H9 (cell line): ENCODE results near the gene ADGRG1. TPM values are rescaled to one million over a fixed set of nuclear protein-coding genes. Genes with fewer than 3 reads are reported as not detected.

Experiments
- DNase-seq: peaks from one replicate; pipeline ENCODE4 v3.0.0-alpha.2; 2017
- H2AFZ ChIP-seq: one replicate; pipeline ENCODE4 v1.6.1; 2013; ENCODE audit warnings: mild to moderate bottlenecking, low read length, control low read depth, moderate library complexity
- H2AK5ac ChIP-seq: 2 replicates; pipeline ENCODE4 v1.6.1; 2013; ENCODE audit warnings: low read length, control low read depth, mixed read lengths; ENCODE audit not compliant: insufficient read length
- H2BK120ac ChIP-seq: one replicate; pipeline ENCODE4 v1.6.1; 2013; ENCODE audit warnings: low read depth, mild to moderate bottlenecking, low read length, control low read depth, inconsistent platforms; ENCODE audit not compliant: poor library complexity, severe bottlenecking
- H2BK12ac ChIP-seq: 2 replicates; pipeline ENCODE4 v1.6.1; 2013; ENCODE audit warnings: low read length, control low read depth, mixed read lengths, low read depth; ENCODE audit not compliant: insufficient read length
- H2BK15ac ChIP-seq: 2 replicates; pipeline ENCODE4 v1.6.1; 2013; ENCODE audit warnings: low read depth, low read length, control low read depth
- H2BK20ac ChIP-seq: one replicate; pipeline ENCODE4 v1.6.1; 2013; ENCODE audit warnings: low read depth, mild to moderate bottlenecking, low read length, control low read depth, inconsistent platforms; ENCODE audit not compliant: poor library complexity, severe bottlenecking
- H2BK5ac ChIP-seq: 2 replicates; pipeline ENCODE4 v1.6.1; 2013; ENCODE audit warnings: low read length, control low read depth, mixed read lengths; ENCODE audit not compliant: insufficient read length
- H3K14ac ChIP-seq: 2 replicates; pipeline ENCODE4 v1.6.1; 2013; ENCODE audit warnings: low read length, control low read depth; ENCODE audit not compliant: insufficient read depth
- H3K18ac ChIP-seq: 2 replicates; pipeline ENCODE4 v1.6.1; 2013; ENCODE audit warnings: low read depth, mild to moderate bottlenecking, mixed read lengths, low read length, control low read depth; ENCODE audit not compliant: insufficient read length
- H3K23ac ChIP-seq: 2 replicates; pipeline ENCODE4 v1.6.1; 2013; ENCODE audit warnings: low read length, control low read depth, mixed read lengths, low read depth; ENCODE audit not compliant: insufficient read length
- H3K23me2 ChIP-seq: 2 replicates; pipeline ENCODE4 v1.6.1; 2013; ENCODE audit warnings: low read depth, mild to moderate bottlenecking, mixed read lengths, low read length, control low read depth; ENCODE audit not compliant: insufficient read length, poor library complexity, severe bottlenecking
- H3K27ac ChIP-seq: 2 replicates; pipeline ENCODE4 v1.5.1; 2013; ENCODE audit warnings: low read length, control low read depth, mixed read lengths, low read depth; ENCODE audit not compliant: insufficient read length
- H3K27me3 ChIP-seq: 2 replicates; pipeline ENCODE4 v1.6.1; 2013; ENCODE audit warnings: low read length, control low read depth, inconsistent platforms; ENCODE audit not compliant: insufficient read depth
- H3K4ac ChIP-seq: 2 replicates; pipeline ENCODE4 v1.6.1; 2013; ENCODE audit warnings: low read depth, mild to moderate bottlenecking, control low read depth, inconsistent platforms, low read length, moderate library complexity
- H3K4me1 ChIP-seq: 2 replicates; pipeline ENCODE4 v1.6.1; 2013; ENCODE audit warnings: low read length, control low read depth, inconsistent platforms; ENCODE audit not compliant: insufficient read depth
- H3K4me2 ChIP-seq: 2 replicates; pipeline ENCODE4 v1.6.1; 2013; ENCODE audit warnings: low read length, control low read depth, mixed read lengths; ENCODE audit not compliant: insufficient read length, insufficient read depth
- H3K56ac ChIP-seq: 2 replicates; pipeline ENCODE4 v1.6.1; 2013; ENCODE audit warnings: low read depth, mild to moderate bottlenecking, mixed read lengths, low read length, control low read depth; ENCODE audit not compliant: insufficient read length
- H3K79me1 ChIP-seq: 2 replicates; pipeline ENCODE4 v1.6.1; 2013; ENCODE audit warnings: low read depth, mild to moderate bottlenecking, moderate library complexity, low read length, control low read depth, inconsistent platforms; ENCODE audit not compliant: insufficient read depth, poor library complexity, severe bottlenecking
- H3K79me2 ChIP-seq: 2 replicates; pipeline ENCODE4 v1.6.1; 2013; ENCODE audit warnings: low read length, control low read depth, inconsistent platforms; ENCODE audit not compliant: insufficient read depth
- H3K9ac ChIP-seq: 2 replicates; pipeline ENCODE4 v1.6.1; 2013; ENCODE audit warnings: low read length, control low read depth, mixed read lengths; ENCODE audit not compliant: insufficient read length; ENCODE audit errors: extremely low read depth
- H3K9me3 ChIP-seq: one replicate; pipeline ENCODE4 v1.6.1; 2013; ENCODE audit warnings: low read depth, low read length, inconsistent platforms; ENCODE audit not compliant: control insufficient read depth
- H3T11ph ChIP-seq: one replicate; pipeline ENCODE4 v1.6.1; 2013; ENCODE audit warnings: mild to moderate bottlenecking, low read length, control low read depth, inconsistent platforms
- H4K20me1 ChIP-seq: one replicate; pipeline ENCODE4 v1.6.1; 2013; ENCODE audit not compliant: control insufficient read depth, insufficient read length, insufficient read depth
- H4K5ac ChIP-seq: 2 replicates; pipeline ENCODE4 v1.6.1; 2013; ENCODE audit warnings: low read depth, mild to moderate bottlenecking, mixed read lengths, low read length, control low read depth; ENCODE audit not compliant: insufficient read length
- H4K8ac ChIP-seq: replicated peaks from 2 replicates; pipeline ENCODE4 v1.6.1; 2013; ENCODE audit warnings: low read length, control low read depth, mixed read lengths, low read depth; ENCODE audit not compliant: insufficient read length
- H4K91ac ChIP-seq: 2 replicates; pipeline ENCODE4 v1.6.1; 2013; ENCODE audit warnings: low read depth, mild to moderate bottlenecking, moderate library complexity, mixed read lengths, low read length, control low read depth; ENCODE audit not compliant: insufficient read length
- H3K27ac Mint-ChIP-seq, 3 experiments: 2 replicates in 2 of 3; 3 replicates in 1 of 3; pipeline ENCODE4 v1.8.0; 2020 to 2021; ENCODE audit warnings: mixed read lengths in 3 of 3, mild to moderate bottlenecking in 1 of 3, moderate library complexity in 1 of 3
- H3K27me3 Mint-ChIP-seq: 2 replicates; pipeline ENCODE4 v1.8.0; 2021; ENCODE audit warnings: low read depth, mild to moderate bottlenecking, moderate library complexity, mixed read lengths
- H3K36me3 Mint-ChIP-seq, 3 experiments: 2 replicates in 2 of 3; 3 replicates in 1 of 3; pipeline ENCODE4 v1.8.0; 2020 to 2021; ENCODE audit warnings: low read depth in 3 of 3, mixed read lengths in 3 of 3; ENCODE audit not compliant: insufficient read depth in 1 of 3
- H3K4me1 Mint-ChIP-seq, 2 experiments: 2 replicates each; pipeline ENCODE4 v1.8.0; 2020; ENCODE audit warnings: mixed read lengths in 2 of 2
- H3K4me3 Mint-ChIP-seq, 2 experiments: 2 replicates in 1 of 2; 3 replicates in 1 of 2; pipeline ENCODE4 v1.8.0; 2020 to 2021; ENCODE audit warnings: mild to moderate bottlenecking in 2 of 2, mixed read lengths in 2 of 2, moderate library complexity in 1 of 2
- H3K9me3 Mint-ChIP-seq, 2 experiments: 2 replicates in 1 of 2; 3 replicates in 1 of 2; pipeline ENCODE4 v1.8.0; 2020; ENCODE audit warnings: mild to moderate bottlenecking in 2 of 2, mixed read lengths in 2 of 2, moderate library complexity in 1 of 2
- WGBS: extraction: QIAGEN DNeasy Blood & Tissue Kit; methylation state at CpG from one replicate; pipeline ENCODE4 v1.1.7; 2013; ENCODE audit warnings: missing lambda C conversion rate, low lambda C conversion rate, mixed read lengths; ENCODE audit not compliant: insufficient read length; ENCODE audit errors: extremely low coverage; 5-methylcytosine and 5-hydroxymethylcytosine counted together
- total RNA-seq: library from RNA; stranded (reverse); gene quantifications from 2 replicates; pipeline ENCODE4 v1.2.1, GENCODE V29; 2021
- TF ChIP-seq, protein P1 (sequence below): fragments of 200-600 bp; sonication (generic); conservative IDR thresholded peaks from 3 replicates; pipeline ENCODE4 v1.8.0; 2021; ENCODE audit warnings: antibody characterized with exemption, mild to moderate bottlenecking

The ADGRG1 gene
- total RNA-seq, 1 experiment from 2014 or later, result 1.1 TPM

DNA sequence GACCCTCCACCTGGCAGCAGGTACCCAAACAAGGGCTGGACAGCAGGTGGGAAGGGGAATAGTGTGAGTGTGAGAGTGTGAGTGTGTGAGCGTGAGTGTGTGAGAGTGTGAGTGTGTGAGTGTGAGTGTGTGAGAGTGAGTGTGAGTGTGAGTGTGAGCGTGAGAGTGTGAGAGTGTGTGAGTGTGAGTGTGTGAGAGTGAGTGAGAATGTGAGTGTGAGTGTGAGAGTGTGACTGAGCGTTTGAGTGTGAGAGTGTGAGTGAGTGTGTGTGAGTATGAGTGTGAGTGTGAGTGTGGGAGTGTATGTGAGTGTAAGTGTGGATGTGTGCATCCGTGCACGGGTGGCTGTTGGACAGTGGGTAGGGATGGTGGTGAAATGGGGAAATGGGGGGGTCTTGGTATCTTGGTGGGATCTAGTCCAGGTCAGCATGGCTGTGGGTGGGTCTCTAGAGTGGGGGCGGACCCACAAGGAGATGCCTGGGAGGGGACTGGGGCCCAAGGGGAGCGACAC is 408 bp downstream of the ADGRG1 start:
- Mint-ChIP-seq H3K4me3 (peak overlapping the region in 1 of 2 experiments; percentile 8; a peak in 1 of 5 replicates), H3K27ac (no peak overlapping the region), H3K36me3 (no peaks in the 10 kb centered on the region; a peak in 1 of 7 replicates), H3K9me3 (peaks cover 0 to 3% of the 10 kb centered on the region in 2 experiments; a peak in 2 of 5 replicates), H3K27me3 (peaks cover 15% of the 10 kb centered on the region), H3K4me1 (peaks cover 26 to 52% of the 10 kb centered on the region in 2 experiments)
- Histone ChIP-seq H3K14ac (no peak overlapping the region), H4K8ac (no peak overlapping the region), H3K27me3 (no peaks in the 10 kb centered on the region; the same call in 1 of the 2 replicates), H4K20me1 (peaks cover 3% of the 10 kb centered on the region), H3K27ac (no peak overlapping the region), H2BK20ac (no peak overlapping the region), H3K9me3 (no peaks in the 10 kb centered on the region), H3K79me2 (no peaks in the 10 kb centered on the region), H2BK15ac (no peak overlapping the region), H3K9ac (no peak overlapping the region), H3K23me2 (peaks cover 3% of the 10 kb centered on the region), H2AFZ (no peak overlapping the region), H3K4me2 (peak overlapping the region; percentile 23), H3K4ac (no peak overlapping the region), H2BK120ac (no peak overlapping the region), H3K23ac (no peak overlapping the region), H4K5ac (no peak overlapping the region), H3K79me1 (no peaks in the 10 kb centered on the region), H3K18ac (no peak overlapping the region), H3K4me1 (no peaks in the 10 kb centered on the region; the same call in 1 of the 2 replicates), H2AK5ac (no peak overlapping the region), H2BK5ac (no peak overlapping the region), H2BK12ac (no peak overlapping the region), H3T11ph (no peak overlapping the region), H4K91ac (no peak overlapping the region), H3K56ac (no peak overlapping the region)
- 100% methylated on average over 5 of the region's 7 CpGs for WGBS
- DNase-seq, result no peak
- TF ChIP-seq, protein P1, sequence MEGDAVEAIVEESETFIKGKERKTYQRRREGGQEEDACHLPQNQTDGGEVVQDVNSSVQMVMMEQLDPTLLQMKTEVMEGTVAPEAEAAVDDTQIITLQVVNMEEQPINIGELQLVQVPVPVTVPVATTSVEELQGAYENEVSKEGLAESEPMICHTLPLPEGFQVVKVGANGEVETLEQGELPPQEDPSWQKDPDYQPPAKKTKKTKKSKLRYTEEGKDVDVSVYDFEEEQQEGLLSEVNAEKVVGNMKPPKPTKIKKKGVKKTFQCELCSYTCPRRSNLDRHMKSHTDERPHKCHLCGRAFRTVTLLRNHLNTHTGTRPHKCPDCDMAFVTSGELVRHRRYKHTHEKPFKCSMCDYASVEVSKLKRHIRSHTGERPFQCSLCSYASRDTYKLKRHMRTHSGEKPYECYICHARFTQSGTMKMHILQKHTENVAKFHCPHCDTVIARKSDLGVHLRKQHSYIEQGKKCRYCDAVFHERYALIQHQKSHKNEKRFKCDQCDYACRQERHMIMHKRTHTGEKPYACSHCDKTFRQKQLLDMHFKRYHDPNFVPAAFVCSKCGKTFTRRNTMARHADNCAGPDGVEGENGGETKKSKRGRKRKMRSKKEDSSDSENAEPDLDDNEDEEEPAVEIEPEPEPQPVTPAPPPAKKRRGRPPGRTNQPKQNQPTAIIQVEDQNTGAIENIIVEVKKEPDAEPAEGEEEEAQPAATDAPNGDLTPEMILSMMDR, result no peak
